Liver (tissue), 9 donors: ENCODE data around the gene D2HGDH. TPM values are rescaled to one million over a fixed set of nuclear protein-coding genes. Genes with fewer than 3 reads are reported as not detected.
A peak's percentile ranks its signal among the peaks of the same experiment; 100 is the strongest.

Experiments used
- DNase-seq: peaks from one replicate; pipeline ENCODE4 v3.0.0-alpha.2; 2017; ENCODE audit warnings: low spot score
- H3K27ac ChIP-seq, 2 donors: one replicate each; pipeline ENCODE4 v1.7.0; 2013; ENCODE audit warnings: inconsistent platforms in 2 of 2, low read length in 2 of 2, control low read depth in 1 of 2, low read depth in 1 of 2, mild to moderate bottlenecking in 1 of 2
- H3K27me3 ChIP-seq, 4 donors: one replicate each; pipeline versions ENCODE4 v1.6.1 to v1.7.0; 2013; ENCODE audit warnings: low read length in 3 of 4, inconsistent platforms in 1 of 4, mild to moderate bottlenecking in 1 of 4, moderate library complexity in 1 of 4; ENCODE audit not compliant: control insufficient read depth in 4 of 4, insufficient read depth in 4 of 4
- H3K36me3 ChIP-seq, 4 donors: one replicate each; pipeline versions ENCODE4 v1.6.1 to v1.7.0; 2013; ENCODE audit warnings: low read length in 3 of 4, mild to moderate bottlenecking in 3 of 4, low read depth in 1 of 4, moderate library complexity in 1 of 4; ENCODE audit not compliant: control insufficient read depth in 4 of 4, insufficient read depth in 3 of 4
- H3K4me1 ChIP-seq, 4 donors: one replicate each; pipeline versions ENCODE4 v1.6.1 to v1.7.0; 2013; ENCODE audit warnings: low read length in 3 of 4, mild to moderate bottlenecking in 3 of 4, moderate library complexity in 1 of 4; ENCODE audit not compliant: control insufficient read depth in 4 of 4, insufficient read depth in 4 of 4
- H3K4me3 ChIP-seq, 3 donors: one replicate each; pipeline versions ENCODE4 v1.6.1 to v1.7.0; 2013; ENCODE audit warnings: low read length in 3 of 3, control low read depth in 1 of 3, low read depth in 1 of 3, mild to moderate bottlenecking in 1 of 3
- H3K9ac ChIP-seq, 2 donors: one replicate each; pipeline ENCODE4 v1.7.0; 2013; ENCODE audit warnings: low read length in 2 of 2, mild to moderate bottlenecking in 2 of 2, moderate library complexity in 2 of 2, control low read depth in 1 of 2, low read depth in 1 of 2
- H3K9me3 ChIP-seq, 4 donors: one replicate each; pipeline versions ENCODE4 v1.6.1 to v1.7.0; 2013; ENCODE audit warnings: low read length in 3 of 4; ENCODE audit not compliant: control insufficient read depth in 4 of 4
- EGR1 ChIP-seq, 2 donors: IDR thresholded peaks; 2 replicates each; pipeline ENCODE4 v1.6.1; 2016 to 2018; ENCODE audit warnings: antibody characterized with exemption in 2 of 2, low read depth in 2 of 2
- FOXA1 ChIP-seq: IDR thresholded peaks from 2 replicates; pipeline ENCODE4 v1.6.1; 2016; ENCODE audit warnings: antibody characterized with exemption
- FOXA2 ChIP-seq: IDR thresholded peaks from 2 replicates; pipeline ENCODE4 v1.6.1; 2016; ENCODE audit warnings: antibody characterized with exemption
- GABPA ChIP-seq, 2 donors: IDR thresholded peaks in 1 of 2; conservative IDR thresholded peaks in 1 of 2; 2 replicates each; pipeline ENCODE4 v1.6.1; 2016; ENCODE audit warnings: antibody characterized with exemption in 2 of 2, mild to moderate bottlenecking in 1 of 2, moderate library complexity in 1 of 2
- HNF4A ChIP-seq, 2 donors: conservative IDR thresholded peaks; 2 replicates each; pipeline ENCODE4 v1.6.1; 2016; ENCODE audit warnings: antibody characterized with exemption in 2 of 2, mild to moderate bottlenecking in 2 of 2
- HNF4G ChIP-seq: IDR thresholded peaks from 2 replicates; pipeline ENCODE4 v1.6.1; 2016; ENCODE audit warnings: antibody characterized with exemption
- JUND ChIP-seq, 2 donors: IDR thresholded peaks; 2 replicates each; pipeline ENCODE4 v1.6.1; 2016; ENCODE audit warnings: antibody characterized with exemption in 2 of 2
- NR2F2 ChIP-seq: IDR thresholded peaks from 2 replicates; pipeline ENCODE4 v1.6.1; 2016; ENCODE audit warnings: antibody characterized with exemption
- RAD21 ChIP-seq, 2 donors: IDR thresholded peaks; 2 replicates each; pipeline ENCODE4 v1.6.1; 2016; ENCODE audit warnings: antibody characterized with exemption in 2 of 2, mild to moderate bottlenecking in 2 of 2
- RXRA ChIP-seq, 2 donors: IDR thresholded peaks; 2 replicates each; pipeline ENCODE4 v1.6.1; 2017 to 2018; ENCODE audit warnings: antibody characterized with exemption in 2 of 2, mild to moderate bottlenecking in 1 of 2
- SP1 ChIP-seq: IDR thresholded peaks from 2 replicates; pipeline ENCODE4 v1.6.1; 2018; ENCODE audit warnings: antibody characterized with exemption, mild to moderate bottlenecking
- TAF1 ChIP-seq: conservative IDR thresholded peaks from 2 replicates; pipeline ENCODE4 v1.6.1; 2016; ENCODE audit warnings: antibody characterized with exemption, mild to moderate bottlenecking
- YY1 ChIP-seq: IDR thresholded peaks from 2 replicates; pipeline ENCODE4 v1.6.1; 2016; ENCODE audit warnings: antibody characterized with exemption, mild to moderate bottlenecking
- WGBS: extraction: QIAGEN DNeasy Blood & Tissue Kit; methylation state at CpG from one replicate; pipeline ENCODE4 v1.1.7; 2013; 5-methylcytosine and 5-hydroxymethylcytosine counted together
- polyA plus RNA-seq, 2 donors: library from polyadenylated mRNA; stranded (reverse) in 1 of 2; unstranded in 1 of 2; fragments of 200-250 nt in 1 of 2; fragments of >200 nt in 1 of 2; fragmentation: Nextera tagmentation in 1 of 2; extraction: Ambion mirVana in 1 of 2; gene quantifications; one replicate each; pipeline versions ENCODE4 v1.2.1 to v1.2.3, GENCODE V29; 2013 to 2015
- total RNA-seq, 2 donors: library from RNA; depleted of rRNA; stranded (reverse); fragments of >200 nt; gene quantifications; one replicate each; pipeline ENCODE4 v1.2.3, GENCODE V29; 2014
- TF ChIP-seq, protein P1 (sequence below): IDR thresholded peaks from 2 replicates; pipeline ENCODE4 v1.6.1; 2016; ENCODE audit warnings: antibody characterized with exemption, mild to moderate bottlenecking
- TF ChIP-seq, protein P2 (sequence below): IDR thresholded peaks from 2 replicates; pipeline ENCODE4 v1.6.1; 2016; ENCODE audit warnings: antibody characterized with exemption
- TF ChIP-seq, protein P3 (sequence below): IDR thresholded peaks from 2 replicates; pipeline ENCODE4 v1.6.1; 2016; ENCODE audit warnings: antibody characterized with exemption
- TF ChIP-seq, protein P4 (sequence below): fragments of 150-350 bp; IDR thresholded peaks from 2 replicates; pipeline ENCODE4 v1.5.1; 2017; ENCODE audit warnings: improper control_type of control experiment, low read depth, low read length; ENCODE audit not compliant: missing input control
- TF ChIP-seq, protein P5 (sequence below): IDR thresholded peaks from 2 replicates; pipeline ENCODE4 v1.6.1; 2016; ENCODE audit warnings: antibody characterized with exemption
- donor health status: healthy.
- donor health status: healthy.
- donor health status: healthy.
- donor health status: healthy.
- donor health status: healthy.

D2HGDH gene
- total and polyA plus RNA-seq, 4 donors, result 6.4 to 25.0 (median 13.5) TPM

DNA sequence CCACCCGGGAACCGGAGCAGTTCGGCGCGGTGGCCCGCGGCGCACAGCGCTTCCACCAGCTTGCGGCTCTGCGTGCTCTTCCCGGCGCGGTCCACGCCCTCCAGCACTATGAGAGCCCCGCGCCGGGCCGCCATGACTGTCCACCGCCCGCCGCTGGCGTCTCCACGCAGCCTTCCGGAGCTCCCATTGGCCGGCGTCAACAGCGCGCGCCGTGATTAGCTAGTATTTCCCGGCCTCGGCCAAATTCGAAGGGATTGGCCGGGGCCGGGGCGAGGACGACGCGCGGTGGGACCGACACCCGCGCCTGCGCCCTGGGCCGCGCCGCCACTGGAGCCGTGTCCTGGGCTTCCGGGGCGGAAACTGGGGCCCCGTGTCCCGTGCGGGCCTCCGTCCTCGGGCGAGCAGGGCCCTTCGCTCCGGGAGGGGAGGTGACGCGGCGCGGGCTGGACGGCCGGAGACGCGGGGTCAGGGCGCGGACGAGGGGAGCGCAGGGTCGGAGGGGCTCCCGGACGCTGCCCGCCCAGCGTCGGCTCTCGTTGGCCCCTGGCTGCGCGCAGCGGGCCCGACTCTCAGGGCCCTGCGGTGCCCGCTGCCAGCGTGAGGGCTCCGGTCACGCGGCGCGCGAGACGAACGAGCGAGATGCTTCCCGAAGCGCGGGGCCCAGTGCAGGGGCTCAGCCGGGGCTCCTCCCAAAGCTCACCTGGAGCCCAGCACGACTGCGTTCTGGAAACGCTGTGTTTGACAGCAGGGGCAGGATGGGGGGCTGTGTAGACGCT is 47.6 kb upstream of the D2HGDH start, which contains the start of gene DTYMK:
TSS of gene DTYMK (minus strand) at position 166 of the 776 bp plus-strand sequence. CDS start at position 134, 32 bp downstream.
- peak within 1 kb of the TSS; percentile 97 to 99 for H3K27ac ChIP-seq
- under 1% methylated on average over 102 of the region's 102 CpGs for WGBS
- peak within 1 kb of the TSS; percentile 94 to 97 (median 95) for H3K4me3 ChIP-seq
- H3K9ac ChIP-seq, result peak within 1 kb of the TSS; percentile 60 to 96
- no peaks in the 10 kb centered on the region for H3K27me3 ChIP-seq
- H3K36me3 ChIP-seq, result peaks cover 3 to 10% (median 7%) of the 10 kb centered on the region in 4 donors
- H3K4me1 ChIP-seq, result peaks cover 4 to 22% (median 17%) of the 10 kb centered on the region in 4 donors
- TF ChIP-seq YY1, result peak; percentile 95
- TF ChIP-seq, protein P1, sequence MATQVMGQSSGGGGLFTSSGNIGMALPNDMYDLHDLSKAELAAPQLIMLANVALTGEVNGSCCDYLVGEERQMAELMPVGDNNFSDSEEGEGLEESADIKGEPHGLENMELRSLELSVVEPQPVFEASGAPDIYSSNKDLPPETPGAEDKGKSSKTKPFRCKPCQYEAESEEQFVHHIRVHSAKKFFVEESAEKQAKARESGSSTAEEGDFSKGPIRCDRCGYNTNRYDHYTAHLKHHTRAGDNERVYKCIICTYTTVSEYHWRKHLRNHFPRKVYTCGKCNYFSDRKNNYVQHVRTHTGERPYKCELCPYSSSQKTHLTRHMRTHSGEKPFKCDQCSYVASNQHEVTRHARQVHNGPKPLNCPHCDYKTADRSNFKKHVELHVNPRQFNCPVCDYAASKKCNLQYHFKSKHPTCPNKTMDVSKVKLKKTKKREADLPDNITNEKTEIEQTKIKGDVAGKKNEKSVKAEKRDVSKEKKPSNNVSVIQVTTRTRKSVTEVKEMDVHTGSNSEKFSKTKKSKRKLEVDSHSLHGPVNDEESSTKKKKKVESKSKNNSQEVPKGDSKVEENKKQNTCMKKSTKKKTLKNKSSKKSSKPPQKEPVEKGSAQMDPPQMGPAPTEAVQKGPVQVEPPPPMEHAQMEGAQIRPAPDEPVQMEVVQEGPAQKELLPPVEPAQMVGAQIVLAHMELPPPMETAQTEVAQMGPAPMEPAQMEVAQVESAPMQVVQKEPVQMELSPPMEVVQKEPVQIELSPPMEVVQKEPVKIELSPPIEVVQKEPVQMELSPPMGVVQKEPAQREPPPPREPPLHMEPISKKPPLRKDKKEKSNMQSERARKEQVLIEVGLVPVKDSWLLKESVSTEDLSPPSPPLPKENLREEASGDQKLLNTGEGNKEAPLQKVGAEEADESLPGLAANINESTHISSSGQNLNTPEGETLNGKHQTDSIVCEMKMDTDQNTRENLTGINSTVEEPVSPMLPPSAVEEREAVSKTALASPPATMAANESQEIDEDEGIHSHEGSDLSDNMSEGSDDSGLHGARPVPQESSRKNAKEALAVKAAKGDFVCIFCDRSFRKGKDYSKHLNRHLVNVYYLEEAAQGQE, result no peak
- TF ChIP-seq HNF4A (conservative IDR thresholded peaks at IDR 0.05), result no peak
- TF ChIP-seq, protein P2, sequence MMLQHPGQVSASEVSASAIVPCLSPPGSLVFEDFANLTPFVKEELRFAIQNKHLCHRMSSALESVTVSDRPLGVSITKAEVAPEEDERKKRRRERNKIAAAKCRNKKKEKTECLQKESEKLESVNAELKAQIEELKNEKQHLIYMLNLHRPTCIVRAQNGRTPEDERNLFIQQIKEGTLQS, result no peak
- peak in 1 of 2 donors; percentile 83 for TF ChIP-seq GABPA (IDR thresholded peaks at IDR 0.05 in 1 of 2, conservative IDR thresholded peaks at IDR 0.05 in 1 of 2)
- no peak for TF ChIP-seq RAD21 (IDR thresholded peaks at IDR 0.05)
- no peak for TF ChIP-seq RXRA (IDR thresholded peaks at IDR 0.05)
- TF ChIP-seq TAF1, result no peak
- TF ChIP-seq, protein P3, sequence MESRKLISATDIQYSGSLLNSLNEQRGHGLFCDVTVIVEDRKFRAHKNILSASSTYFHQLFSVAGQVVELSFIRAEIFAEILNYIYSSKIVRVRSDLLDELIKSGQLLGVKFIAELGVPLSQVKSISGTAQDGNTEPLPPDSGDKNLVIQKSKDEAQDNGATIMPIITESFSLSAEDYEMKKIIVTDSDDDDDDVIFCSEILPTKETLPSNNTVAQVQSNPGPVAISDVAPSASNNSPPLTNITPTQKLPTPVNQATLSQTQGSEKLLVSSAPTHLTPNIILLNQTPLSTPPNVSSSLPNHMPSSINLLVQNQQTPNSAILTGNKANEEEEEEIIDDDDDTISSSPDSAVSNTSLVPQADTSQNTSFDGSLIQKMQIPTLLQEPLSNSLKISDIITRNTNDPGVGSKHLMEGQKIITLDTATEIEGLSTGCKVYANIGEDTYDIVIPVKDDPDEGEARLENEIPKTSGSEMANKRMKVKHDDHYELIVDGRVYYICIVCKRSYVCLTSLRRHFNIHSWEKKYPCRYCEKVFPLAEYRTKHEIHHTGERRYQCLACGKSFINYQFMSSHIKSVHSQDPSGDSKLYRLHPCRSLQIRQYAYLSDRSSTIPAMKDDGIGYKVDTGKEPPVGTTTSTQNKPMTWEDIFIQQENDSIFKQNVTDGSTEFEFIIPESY, result no peak
- no peak for TF ChIP-seq JUND (IDR thresholded peaks at IDR 0.05)
- TF ChIP-seq FOXA1, result no peak
- no peak for TF ChIP-seq NR2F2
- TF ChIP-seq HNF4G, result no peak
- TF ChIP-seq, protein P4, sequence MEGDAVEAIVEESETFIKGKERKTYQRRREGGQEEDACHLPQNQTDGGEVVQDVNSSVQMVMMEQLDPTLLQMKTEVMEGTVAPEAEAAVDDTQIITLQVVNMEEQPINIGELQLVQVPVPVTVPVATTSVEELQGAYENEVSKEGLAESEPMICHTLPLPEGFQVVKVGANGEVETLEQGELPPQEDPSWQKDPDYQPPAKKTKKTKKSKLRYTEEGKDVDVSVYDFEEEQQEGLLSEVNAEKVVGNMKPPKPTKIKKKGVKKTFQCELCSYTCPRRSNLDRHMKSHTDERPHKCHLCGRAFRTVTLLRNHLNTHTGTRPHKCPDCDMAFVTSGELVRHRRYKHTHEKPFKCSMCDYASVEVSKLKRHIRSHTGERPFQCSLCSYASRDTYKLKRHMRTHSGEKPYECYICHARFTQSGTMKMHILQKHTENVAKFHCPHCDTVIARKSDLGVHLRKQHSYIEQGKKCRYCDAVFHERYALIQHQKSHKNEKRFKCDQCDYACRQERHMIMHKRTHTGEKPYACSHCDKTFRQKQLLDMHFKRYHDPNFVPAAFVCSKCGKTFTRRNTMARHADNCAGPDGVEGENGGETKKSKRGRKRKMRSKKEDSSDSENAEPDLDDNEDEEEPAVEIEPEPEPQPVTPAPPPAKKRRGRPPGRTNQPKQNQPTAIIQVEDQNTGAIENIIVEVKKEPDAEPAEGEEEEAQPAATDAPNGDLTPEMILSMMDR, result no peak
- TF ChIP-seq FOXA2, result no peak
- TF ChIP-seq, protein P5, sequence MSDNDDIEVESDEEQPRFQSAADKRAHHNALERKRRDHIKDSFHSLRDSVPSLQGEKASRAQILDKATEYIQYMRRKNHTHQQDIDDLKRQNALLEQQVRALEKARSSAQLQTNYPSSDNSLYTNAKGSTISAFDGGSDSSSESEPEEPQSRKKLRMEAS, result no peak
- no peak for TF ChIP-seq EGR1 (IDR thresholded peaks at IDR 0.05; ENCODE audit: low read depth in 2 of 2)
- TF ChIP-seq SP1, result peak; percentile 38
- DNase-seq, result peak; percentile 95
- H3K9me3 ChIP-seq, result no peaks in the 10 kb centered on the region
